ENCODE results near the gene TM6SF1. TPM values are rescaled to one million over a fixed set of nuclear protein-coding genes. Genes with fewer than 3 reads are reported as not detected.

Gene TM6SF1
- total RNA-seq, 1 experiment from 2014 or later: not detected

DNA sequence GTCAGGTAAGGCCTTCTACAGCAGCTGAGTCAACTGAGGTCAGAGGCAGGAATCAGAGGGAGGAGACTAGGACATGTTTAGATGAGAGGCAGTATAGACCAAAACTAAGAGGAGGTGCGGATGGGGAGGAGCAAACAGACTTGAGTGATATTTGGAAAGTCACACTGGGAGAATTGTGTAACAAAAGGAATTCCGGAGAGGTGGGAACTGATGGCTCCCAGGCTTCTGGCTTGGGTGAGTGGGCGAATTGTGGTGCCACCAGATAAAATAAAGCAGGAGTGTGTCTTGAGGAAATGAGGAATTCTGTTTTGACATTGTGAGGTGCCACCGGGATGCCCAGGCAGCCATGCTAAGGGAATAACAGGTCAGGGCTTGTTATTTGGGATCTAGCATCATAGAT is 3.3 kb upstream of the TM6SF1 start:
- Histone ChIP-seq H3F3A (ENCODE audit: low read length, unreplicated experiment) (no peaks in the 10 kb centered on the region), H4K20me1 (ENCODE audit: low read length) (no peaks in the 10 kb centered on the region), H3K4me3 (ENCODE audit: low read length) (no peak overlapping the region), H3K4me1 (ENCODE audit: insufficient read depth, low read length) (no peaks in the 10 kb centered on the region), H3K36me3 (ENCODE audit: low read depth, low read length) (no peaks in the 10 kb centered on the region), H2AFZ (ENCODE audit: low read length) (no peak overlapping the region), H3K9me3 (ENCODE audit: low read length) (no peaks in the 10 kb centered on the region), H3K27ac (ENCODE audit: low read length) (no peak overlapping the region), H3K9ac (ENCODE audit: low read length) (no peak overlapping the region), H3K27me3 (ENCODE audit: low read length) (peaks cover 11% of the 10 kb centered on the region; the same call in 1 of the 2 replicates), H3K4me2 (ENCODE audit: low read length) (no peak overlapping the region), H3K79me2 (ENCODE audit: low read length) (no peaks in the 10 kb centered on the region), H3K9me2 (replicated peaks; ENCODE audit: low read length) (no peaks in the 10 kb centered on the region)
- ATAC-seq: no peak
- no peak for DNase-seq
- CTCF ChIA-PET: no interaction called here
- TF ChIP-seq, protein P1, sequence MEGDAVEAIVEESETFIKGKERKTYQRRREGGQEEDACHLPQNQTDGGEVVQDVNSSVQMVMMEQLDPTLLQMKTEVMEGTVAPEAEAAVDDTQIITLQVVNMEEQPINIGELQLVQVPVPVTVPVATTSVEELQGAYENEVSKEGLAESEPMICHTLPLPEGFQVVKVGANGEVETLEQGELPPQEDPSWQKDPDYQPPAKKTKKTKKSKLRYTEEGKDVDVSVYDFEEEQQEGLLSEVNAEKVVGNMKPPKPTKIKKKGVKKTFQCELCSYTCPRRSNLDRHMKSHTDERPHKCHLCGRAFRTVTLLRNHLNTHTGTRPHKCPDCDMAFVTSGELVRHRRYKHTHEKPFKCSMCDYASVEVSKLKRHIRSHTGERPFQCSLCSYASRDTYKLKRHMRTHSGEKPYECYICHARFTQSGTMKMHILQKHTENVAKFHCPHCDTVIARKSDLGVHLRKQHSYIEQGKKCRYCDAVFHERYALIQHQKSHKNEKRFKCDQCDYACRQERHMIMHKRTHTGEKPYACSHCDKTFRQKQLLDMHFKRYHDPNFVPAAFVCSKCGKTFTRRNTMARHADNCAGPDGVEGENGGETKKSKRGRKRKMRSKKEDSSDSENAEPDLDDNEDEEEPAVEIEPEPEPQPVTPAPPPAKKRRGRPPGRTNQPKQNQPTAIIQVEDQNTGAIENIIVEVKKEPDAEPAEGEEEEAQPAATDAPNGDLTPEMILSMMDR (conservative IDR thresholded peaks at IDR 0.05; ENCODE audit: low read depth, low read length): no peak
- TF ChIP-seq EZH2phosphoT487 (IDR thresholded peaks at IDR 0.05; ENCODE audit: borderline replicate concordance, low read length) (no peak), EZH2 (IDR thresholded peaks at IDR 0.05; ENCODE audit: low read length, unreplicated experiment) (no peak)
- intact Hi-C loops (cut with micrococcal nuclease): no loop called here
- POLR2A ChIA-PET (ENCODE audit: unreplicated experiment): no interaction called here
- no TSS peak for BruUV-seq (replicated peaks)

DNA sequence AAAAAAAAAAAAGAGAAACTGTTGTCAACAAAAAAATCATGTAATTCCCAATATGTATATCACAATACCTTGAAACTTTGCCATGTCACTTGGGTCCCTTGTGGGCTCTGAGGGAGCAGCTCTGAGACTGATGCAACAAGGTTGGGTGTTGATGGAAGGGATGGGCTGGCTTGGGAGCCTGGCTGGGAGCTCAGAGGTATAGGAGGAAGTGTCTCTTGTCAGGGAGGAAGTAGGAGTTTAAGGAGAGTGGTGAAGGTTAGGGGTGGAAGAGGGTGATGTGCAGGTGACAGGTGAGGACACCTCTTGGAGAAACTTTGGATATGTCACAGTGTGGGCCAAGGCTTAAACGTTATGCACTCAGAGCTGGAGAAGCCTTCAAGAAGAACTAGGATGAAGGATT is 2.0 kb upstream of the TM6SF1 start:
- H3K27ac ChIP-seq (ENCODE audit: low read length): no peak overlapping the region
- no peak overlapping the region for H2AFZ ChIP-seq (ENCODE audit: low read length)
- ATAC-seq (no peak), DNase-seq (no peak)
- no peak overlapping the region for H3K4me3 ChIP-seq (ENCODE audit: low read length)
- no peaks in the 10 kb centered on the region for H3K4me1 ChIP-seq (ENCODE audit: insufficient read depth, low read length)
- no peak overlapping the region for H3K4me2 ChIP-seq (ENCODE audit: low read length)
- intact Hi-C loops (cut with micrococcal nuclease): no loop called here
- no peaks in the 10 kb centered on the region for H4K20me1 ChIP-seq (ENCODE audit: low read length)
- no TSS peak for BruUV-seq (replicated peaks)
- no peaks in the 10 kb centered on the region for H3K9me3 ChIP-seq (ENCODE audit: low read length)
- no peaks in the 10 kb centered on the region for H3K79me2 ChIP-seq (ENCODE audit: low read length)
- H3K27me3 ChIP-seq (ENCODE audit: low read length): no peaks in the 10 kb centered on the region
- H3F3A ChIP-seq (ENCODE audit: low read length, unreplicated experiment): no peaks in the 10 kb centered on the region
- no peak overlapping the region for H3K9ac ChIP-seq (ENCODE audit: low read length)
- TF ChIP-seq EZH2 (IDR thresholded peaks at IDR 0.05; ENCODE audit: low read length, unreplicated experiment): no peak
- TF ChIP-seq, protein P1 (conservative IDR thresholded peaks at IDR 0.05; ENCODE audit: low read depth, low read length): no peak
- TF ChIP-seq EZH2phosphoT487 (IDR thresholded peaks at IDR 0.05; ENCODE audit: borderline replicate concordance, low read length): no peak
- POLR2A ChIA-PET (ENCODE audit: unreplicated experiment): no interaction called here
- H3K9me2 ChIP-seq (replicated peaks; ENCODE audit: low read length): no peaks in the 10 kb centered on the region
- H3K36me3 ChIP-seq (ENCODE audit: low read depth, low read length): no peaks in the 10 kb centered on the region
- CTCF ChIA-PET: interaction anchor here (0.6 kb wide), 1 partner anchor 21 kb away, joined by 3 read pairs; no protein-coding TSS in a partner anchor

DNA sequence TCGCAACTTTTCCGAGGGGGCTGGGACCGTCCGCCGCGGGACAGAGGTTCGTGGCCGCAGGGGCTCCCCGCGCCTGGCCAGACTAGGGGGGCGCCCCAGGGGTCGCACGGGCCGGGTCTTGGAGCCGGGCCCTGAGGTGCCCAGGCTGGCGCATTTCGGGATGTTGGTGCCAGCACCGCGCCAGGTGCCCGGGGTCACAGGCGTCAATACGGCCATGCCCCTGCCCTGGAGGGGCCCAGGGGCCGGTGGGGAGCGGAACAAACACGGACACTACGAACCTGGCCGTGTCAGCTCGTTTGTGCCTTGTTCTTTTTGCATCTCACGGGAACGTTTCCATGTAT is 366 bp downstream of the TM6SF1 start:
- Histone ChIP-seq H3F3A (ENCODE audit: low read length, unreplicated experiment) (no peaks in the 10 kb centered on the region), H4K20me1 (ENCODE audit: low read length) (no peaks in the 10 kb centered on the region), H3K27me3 (ENCODE audit: low read length) (no peaks in the 10 kb centered on the region), H2AFZ (ENCODE audit: low read length) (no peak overlapping the region), H3K9me2 (replicated peaks; ENCODE audit: low read length) (no peaks in the 10 kb centered on the region), H3K9me3 (ENCODE audit: low read length) (no peaks in the 10 kb centered on the region), H3K4me1 (ENCODE audit: insufficient read depth, low read length) (no peaks in the 10 kb centered on the region), H3K4me3 (ENCODE audit: low read length) (no peak overlapping the region), H3K4me2 (ENCODE audit: low read length) (no peak overlapping the region), H3K79me2 (ENCODE audit: low read length) (no peaks in the 10 kb centered on the region), H3K27ac (ENCODE audit: low read length) (no peak overlapping the region), H3K36me3 (ENCODE audit: low read depth, low read length) (no peaks in the 10 kb centered on the region), H3K9ac (ENCODE audit: low read length) (no peak overlapping the region)
- CTCF ChIA-PET: no interaction called here
- intact Hi-C loops (cut with micrococcal nuclease): no loop called here
- TF ChIP-seq EZH2 (IDR thresholded peaks at IDR 0.05; ENCODE audit: low read length, unreplicated experiment): no peak
- TF ChIP-seq, protein P1 (conservative IDR thresholded peaks at IDR 0.05; ENCODE audit: low read depth, low read length): no peak
- no peak for TF ChIP-seq EZH2phosphoT487 (IDR thresholded peaks at IDR 0.05; ENCODE audit: borderline replicate concordance, low read length)
- no TSS peak for BruUV-seq (replicated peaks)
- DNase-seq (no peak), ATAC-seq (no peak)
- POLR2A ChIA-PET (ENCODE audit: unreplicated experiment): no interaction called here

All from PC-3 (cell line).